ENCODE measurements around the gene KHSRP.
"Not testable (repeated sequence)": the region's sequence is repeated elsewhere in the genome, so short reads cannot be mapped to it uniquely, and the experiment has no call there.

KHSRP gene

DNA sequence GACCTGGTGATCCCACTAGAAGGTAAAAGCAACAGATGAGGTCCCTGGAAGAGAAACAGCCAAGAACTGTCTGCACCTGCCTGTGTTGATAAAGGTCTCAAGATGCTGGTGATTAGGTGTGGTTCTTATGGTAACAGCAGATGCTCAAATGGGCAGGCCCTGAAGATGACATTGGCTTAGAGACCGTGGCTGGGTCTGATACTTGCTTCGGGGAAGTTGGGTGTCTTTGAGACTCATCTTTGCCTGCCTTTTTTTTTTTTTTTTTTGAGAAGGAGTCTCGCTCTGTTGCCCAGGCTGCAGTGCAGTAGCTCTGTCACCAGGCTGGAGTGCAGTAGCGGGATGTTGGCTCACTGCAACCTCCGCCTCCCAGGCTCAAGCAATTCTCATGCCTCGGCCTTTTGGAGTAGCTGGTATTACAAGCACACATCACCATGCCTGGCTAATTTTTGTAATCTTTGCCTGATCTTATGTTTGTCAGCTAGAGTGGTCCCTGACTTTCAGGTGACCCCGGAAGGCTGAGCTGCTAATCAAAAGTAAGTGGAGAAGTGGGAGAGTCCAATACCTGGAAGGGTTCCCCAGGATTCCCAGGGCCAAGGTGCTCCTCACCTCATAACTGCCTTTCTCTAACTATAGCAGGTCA, 27.1 kb upstream of the KHSRP start:
- no peak for DNase-seq

DNA sequence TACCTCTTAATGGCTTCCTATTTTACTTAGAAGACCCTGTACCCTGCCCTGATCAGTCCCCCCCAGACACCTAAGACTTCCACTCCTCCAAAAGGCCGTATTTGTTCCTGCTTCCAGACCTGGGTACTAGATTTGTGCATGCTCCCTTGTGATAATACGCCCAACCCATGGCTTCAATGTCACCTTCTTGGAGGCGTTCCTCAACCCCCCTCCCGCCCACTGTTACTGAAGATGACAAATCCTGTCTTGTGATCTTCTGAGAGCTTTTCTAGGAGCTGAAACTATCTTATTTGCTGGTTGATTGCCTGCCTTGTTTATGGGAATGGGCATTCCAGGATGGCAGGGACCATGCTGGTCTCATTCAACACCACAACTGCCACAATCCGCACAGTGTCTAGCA, 25.6 kb upstream of the KHSRP start:
- no peak for DNase-seq

DNA sequence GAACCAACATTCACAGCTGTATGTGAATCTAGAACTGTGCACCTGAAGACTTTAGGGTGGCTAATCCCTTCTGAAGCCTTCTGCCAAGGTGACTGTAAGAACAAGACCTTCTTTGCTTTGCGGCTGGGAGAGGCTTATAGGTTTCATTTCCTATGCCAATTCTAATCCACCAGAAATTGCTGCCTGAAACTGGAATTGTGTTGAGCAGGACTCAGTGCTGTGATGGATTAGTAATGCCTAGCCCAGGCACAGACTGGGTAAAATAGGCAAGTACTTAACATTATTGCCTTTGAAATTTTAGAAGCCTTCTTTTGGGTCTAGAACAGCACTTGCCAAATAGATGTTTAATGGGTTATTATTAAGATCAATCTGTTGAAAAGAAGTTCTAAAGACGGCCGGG, 23.4 kb upstream of the KHSRP start:
- DNase-seq: no peak

DNA sequence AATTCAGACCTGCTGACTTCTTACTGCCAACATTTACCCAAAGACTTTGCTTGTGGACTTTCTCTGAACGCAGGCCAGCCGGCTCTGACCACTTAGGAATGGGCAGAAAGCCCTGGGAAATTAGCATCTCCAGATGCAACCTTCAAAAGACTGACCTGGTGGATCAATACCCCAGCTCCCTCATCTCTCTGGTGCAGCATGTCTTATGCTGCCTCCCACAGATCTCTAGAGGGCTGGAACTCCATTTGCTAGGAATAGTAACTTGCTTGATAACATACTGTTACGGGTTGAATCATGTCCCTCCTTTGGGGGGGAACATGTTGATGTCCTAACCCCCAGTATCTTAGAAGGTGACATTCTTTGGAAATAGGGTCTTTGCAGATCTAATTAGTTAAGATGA, 21.8 kb upstream of the KHSRP start:
- no peak for DNase-seq

DNA sequence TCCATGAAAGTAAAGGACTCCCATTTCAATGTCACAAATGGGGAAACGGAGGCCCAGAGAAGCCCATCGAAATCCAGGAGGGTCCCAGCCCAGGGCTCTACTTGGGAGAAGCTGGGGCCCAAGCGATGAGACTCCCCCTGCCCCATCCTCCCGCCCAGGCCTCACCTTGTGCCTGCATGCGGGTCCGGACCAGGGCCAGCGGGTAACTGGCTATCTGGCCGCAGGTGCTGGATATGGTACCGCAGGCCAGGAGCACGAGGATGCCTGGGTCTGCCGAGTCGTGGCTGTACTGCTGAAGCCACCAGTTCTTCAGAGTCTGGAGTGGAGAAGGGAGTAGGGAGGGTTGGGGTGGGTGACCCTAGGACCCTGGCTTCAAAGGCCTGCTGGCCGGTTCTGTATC, 19.4 kb upstream of the KHSRP start:
- DNase-seq: no peak

DNA sequence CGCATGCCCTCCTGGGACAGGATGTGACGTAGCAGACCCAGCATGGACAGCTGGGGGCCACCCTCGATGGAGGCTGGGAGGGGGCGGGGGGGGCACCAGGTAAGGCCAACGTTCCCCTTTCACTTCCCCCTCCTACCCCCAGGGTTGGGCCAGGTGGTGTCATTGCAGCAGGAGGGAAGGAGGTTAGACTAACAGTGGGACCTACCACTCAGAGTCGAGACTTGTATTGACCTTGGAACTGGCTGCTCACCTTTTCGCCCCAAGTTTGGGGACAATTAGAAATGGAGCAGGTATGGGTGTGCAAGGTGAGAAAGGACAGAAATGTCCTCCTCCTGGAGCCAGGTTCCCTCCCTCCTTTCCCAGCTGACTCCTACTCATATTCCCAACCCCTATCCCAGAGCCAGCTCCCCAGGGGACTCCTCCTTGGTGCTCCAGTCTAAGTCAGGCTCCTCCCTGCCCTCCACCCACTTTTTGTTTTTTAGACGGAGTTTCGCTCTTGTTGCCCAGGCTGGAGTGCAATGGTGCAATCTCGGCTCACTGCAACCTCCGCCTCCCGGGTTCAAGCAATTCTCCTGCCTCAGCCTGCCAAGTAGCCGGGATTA, 17.6 kb upstream of the KHSRP start:
- DNase-seq: no peak

DNA sequence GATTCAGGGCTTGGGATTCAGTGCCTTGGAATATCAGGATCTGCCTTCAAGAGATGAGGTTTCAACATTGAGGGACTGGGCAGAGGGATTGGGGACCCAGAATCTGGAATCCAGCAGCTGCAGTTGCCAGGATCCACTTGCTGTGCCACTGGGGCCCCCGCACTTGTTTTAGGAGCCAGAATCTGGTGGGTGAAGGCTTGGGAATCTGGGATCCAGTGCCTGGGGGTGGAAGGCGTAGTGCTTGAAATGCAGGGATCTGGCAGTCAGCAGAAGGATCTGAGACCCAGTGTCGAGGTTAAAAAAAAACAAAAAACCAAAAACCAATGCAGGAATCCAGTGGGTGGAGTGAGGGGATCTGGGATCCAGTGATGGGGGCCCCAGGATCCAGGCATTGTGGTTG, 16.3 kb upstream of the KHSRP start:
- DNase-seq: no peak

DNA sequence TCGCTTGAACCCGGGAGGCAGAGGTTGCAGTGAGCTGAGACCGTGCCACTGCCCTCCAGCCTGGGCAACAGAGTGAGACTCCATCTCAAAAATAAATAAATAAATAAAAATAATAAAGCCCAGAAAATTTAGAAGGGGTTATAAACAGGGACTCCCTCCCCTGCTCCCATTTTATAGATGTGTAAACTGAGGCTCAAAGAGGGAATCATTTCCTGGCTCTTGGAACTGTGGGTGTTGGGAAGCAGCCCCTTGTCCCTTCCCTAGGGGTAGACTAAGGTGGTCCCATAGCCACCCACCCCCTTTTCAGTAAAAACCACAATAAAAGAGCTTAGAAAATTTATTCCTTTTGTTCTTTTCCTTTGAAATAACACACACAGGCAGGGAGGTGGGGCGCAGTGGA, 15.1 kb upstream of the KHSRP start:
- DNase-seq: no peak

DNA sequence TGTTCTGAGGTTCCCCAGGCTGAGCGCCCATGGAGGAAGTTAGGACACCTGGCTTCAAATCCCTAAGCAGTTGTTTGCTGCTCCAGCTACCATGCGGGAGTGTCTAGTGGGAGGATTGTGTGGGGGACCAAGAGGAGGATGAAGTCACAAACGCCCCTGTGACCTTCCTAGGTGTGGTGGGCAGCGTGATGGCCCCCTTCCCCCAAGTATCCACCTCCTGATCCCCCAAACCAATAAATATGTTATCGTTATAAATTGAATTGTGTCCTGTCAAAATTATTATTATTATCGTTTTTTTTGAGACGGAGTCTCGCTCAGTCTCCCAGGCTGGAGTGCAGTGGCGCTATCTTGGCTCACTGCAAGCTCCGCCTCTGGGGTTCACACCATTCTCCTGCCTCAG, 9.1 kb upstream of the KHSRP start, which contains the start of gene SLC25A41:
Gene SLC25A41, minus strand, starts transcription at position 101 of the 400 bp plus-strand sequence. Its CDS starts 70 bp downstream, at position 31.
- no peak for DNase-seq

DNA sequence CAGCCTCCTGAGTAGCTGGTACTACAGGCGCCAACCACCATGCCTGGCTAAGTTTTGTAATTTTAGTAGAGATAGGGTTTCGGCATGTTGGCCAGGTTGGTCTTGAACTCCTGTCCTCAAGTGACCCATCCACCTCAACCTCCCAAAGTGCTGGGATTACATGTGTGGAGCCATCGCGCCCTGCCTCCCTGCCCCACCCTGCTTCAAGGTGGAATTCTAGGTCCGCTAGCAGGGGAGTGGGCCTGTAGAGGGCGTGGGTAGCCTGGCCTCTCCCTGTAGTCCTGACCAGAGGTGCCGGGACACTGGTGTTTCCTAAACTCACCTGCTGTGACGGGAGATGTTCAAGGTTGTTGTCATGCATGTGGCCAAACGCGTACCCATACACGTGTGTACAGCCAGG, 8.6 kb upstream of the KHSRP start:
- DNase-seq: no peak

DNA sequence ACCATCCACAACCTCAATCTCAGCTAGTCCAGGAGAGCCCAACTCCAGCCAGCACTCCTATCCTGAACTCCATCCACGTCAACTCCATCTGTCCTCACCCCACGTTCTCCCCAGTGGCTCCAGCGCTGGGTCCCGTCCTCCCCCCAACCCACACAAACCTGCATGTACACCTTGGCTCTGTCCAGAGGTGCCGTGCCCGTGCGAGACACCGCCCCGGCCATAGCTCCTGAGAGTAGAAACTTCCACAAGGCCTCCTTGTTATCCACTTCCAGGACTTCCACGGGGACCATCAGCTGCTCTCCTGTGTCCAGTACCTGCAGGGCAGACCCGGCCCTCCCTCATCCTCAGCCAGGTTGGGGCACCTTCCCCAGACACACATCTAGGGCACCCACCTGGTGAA, 7.3 kb upstream of the KHSRP start:
- DNase-seq: no peak

DNA sequence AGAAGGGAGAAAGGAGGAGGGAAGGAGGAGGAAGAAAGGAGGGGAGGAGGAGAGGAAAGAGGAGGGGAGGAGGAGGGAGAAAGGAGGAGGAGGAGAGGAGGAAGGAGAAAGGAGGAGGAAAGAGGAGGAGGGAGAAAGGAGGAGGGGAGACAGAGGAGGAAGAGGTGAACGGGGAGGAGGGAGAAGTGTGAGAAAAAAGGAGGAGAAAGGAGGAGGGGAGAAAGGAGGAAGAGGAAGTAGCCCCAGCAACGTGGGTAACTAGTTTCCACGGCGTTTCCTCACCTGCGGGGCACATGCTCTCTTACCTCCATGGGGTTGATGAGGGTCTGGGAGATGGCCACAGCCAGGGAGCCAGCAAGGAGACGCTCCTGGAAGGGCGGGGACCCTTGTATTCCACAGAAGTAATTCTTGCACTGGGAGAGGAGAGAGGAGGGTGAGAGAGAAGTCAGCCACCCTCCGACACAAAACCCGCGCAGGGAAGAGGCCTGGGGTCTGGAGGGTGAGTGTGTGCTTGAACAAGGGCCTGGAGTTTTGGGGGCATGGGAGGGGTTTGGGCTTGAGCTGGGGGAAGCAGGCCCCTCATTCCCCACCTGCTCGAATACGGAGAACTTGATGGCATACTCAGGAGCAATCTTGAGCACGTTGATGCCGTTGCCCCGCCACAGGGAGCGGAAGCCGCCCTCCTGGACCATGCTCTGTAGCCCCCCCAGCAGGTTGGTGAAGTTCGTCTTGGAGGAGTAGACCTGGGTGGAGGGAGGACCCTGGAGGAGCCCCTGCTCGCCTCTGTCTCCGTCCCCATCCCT, 5.0 kb upstream of the KHSRP start:
- no peak for DNase-seq

DNA sequence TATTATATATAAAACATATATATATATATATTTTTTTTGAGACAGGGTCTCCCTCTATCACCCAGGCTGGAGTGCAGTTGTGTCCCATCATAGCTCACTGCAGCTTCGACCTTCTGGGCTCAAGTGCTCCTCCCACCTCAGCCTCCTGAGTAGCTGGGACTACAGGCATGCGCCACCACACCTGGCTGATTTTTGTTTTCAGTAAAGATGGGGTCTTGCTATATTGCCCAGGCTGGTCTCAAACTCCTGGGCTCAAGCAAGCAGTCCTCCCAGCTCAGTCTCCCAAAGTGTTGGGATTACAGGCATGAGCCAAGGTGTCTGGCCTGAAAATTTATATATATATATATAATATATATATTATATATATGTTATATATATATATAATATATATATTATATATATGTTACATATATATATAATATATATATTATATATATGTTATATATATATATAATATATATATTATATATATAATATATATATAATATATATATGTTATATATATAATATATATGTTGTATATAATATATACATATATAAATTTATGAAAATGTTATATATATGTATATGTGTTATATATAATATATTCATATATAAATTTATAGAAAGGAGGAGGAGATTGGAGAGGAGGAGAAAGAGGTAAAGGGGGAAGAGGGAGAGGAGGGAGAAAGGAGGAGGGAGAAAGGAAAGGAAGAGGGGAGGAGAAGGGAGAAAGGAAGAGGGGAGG, 4.2 kb upstream of the KHSRP start:
- not testable (repeated sequence) for DNase-seq

DNA sequence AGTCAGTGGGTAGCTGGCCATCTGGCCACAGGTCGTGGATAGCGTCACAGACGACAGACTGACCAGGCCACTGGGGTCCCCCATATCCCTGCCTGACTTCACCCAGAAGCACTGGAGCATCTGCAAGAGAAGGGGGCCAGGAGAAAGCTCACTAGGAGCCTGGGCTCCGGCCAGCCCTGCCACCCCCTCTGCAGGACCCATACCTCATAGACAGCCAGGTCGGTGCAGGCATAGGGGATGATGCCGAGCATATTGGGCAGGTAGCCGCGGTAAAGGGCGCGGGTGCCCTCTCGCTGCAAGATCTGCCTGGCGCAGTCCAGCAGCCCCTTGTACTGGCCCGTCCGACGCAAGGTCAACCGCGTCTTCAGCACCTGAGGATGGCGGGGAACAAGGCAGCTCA, 2.5 kb upstream of the KHSRP start:
- DNase-seq: no peak

DNA sequence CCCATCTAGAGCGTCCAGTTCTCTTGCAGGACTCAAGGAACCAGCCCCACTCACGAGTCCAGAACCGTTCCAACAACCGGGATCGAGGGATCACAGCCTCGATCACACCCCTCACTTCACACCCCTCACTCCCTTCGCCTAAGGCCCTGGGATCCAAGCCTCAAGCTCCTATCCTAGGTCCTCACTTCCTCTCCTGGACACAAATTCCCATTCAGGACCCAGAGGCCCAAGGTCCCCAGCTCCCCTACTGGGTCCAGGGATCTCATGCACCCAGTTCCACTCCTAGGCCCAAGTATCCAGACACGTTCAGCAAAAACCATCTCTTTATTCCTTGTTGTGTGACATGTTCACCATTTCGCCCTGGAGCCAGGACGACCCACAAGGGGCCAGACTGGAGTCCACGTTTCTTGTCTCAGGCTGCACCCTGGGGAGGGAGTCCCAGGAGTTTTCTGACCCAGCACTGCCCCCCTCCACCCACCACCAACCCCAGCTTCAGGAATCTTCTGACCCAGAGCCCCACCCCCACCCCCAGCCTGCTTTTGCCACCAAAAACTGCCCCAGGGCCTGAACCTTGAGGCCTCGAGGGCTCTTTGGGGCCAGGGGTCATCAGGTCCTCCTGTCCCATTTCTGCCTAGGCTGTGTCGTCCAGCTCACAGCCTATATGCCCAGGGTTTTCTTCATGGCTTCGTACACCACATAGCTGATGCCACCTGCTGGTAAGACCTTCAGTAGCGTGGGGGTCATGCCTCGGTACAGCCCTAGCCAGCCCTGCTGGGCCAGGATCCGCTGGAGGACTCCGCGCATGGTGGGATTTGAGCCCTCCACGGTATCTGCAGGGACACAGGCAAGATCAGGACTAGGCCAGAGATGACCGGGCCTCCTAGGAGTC, 1.4 kb upstream of the KHSRP start:
- no peak for DNase-seq

DNA sequence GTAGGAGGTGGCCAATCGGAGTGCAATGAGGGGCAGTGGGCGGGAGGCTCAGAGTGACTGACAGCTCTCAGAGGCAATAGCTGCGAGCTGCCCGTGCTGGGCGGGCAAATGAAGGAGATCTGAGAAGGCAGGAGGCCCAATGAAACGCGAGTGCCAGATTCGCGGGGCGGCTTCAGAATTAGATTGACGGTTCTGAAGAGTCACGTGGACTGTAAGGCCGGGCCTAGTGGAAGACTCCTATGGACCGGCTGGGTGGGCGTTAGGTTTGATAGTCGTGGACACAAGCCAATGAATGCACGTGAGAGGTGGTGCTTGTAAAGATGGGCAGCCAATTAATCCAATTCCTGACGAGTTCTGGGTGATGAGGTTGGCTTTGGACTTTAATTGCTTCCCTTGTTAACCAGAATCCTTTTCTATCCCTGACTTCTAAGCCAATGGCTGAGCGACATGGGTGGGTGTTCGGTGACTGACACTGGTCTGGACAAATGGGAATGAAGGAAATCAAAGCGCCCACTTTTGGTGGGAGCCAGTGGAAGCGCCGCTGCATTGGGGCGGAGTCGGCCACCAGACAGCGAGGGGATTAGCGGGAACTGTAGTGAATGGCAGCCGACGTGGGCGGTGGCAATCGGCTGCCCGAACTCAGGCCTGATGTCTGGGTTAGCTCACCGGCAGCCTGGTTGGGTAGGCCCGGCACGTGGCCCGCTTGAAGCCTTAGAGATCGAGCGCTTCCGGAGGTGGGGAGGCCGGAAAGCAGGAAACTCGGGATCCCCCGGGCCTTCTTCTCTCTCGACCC, 524 bp upstream of the KHSRP start:
- peak; percentile 99 for DNase-seq

DNA sequence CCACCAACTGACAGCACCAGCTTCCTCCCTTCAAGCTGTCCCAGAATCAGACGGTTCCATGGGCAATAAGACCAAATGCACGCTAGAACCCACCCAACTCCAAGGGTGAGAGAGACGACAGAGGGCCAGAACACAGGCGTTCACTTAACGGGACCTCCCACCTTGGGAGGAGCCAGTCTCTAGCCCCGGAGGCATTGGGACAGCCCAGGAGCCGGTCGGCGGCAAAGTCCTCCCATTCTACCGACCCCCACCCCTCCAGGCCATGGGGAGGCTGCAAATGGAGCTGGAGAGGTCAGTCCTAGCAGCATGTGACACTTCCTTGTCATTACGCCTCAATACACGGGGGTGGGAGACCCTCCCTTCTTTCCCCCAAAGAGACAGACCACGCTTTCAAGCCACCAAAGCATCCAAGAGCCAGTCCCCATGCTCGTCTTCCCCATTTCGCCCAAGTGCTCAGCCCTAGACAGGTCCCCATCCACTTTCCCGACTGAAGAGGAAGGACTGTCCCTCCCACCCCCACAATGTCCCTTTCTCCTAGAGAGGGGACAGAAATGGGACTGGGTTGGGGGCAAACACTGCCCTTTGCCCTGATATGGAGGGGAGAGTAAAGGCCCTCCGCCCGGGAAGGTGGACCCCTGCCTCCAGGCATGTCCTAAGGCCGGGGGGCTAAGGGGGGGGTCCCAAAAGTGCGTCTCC, 964 bp downstream of the KHSRP start:
- no peak for DNase-seq

DNA sequence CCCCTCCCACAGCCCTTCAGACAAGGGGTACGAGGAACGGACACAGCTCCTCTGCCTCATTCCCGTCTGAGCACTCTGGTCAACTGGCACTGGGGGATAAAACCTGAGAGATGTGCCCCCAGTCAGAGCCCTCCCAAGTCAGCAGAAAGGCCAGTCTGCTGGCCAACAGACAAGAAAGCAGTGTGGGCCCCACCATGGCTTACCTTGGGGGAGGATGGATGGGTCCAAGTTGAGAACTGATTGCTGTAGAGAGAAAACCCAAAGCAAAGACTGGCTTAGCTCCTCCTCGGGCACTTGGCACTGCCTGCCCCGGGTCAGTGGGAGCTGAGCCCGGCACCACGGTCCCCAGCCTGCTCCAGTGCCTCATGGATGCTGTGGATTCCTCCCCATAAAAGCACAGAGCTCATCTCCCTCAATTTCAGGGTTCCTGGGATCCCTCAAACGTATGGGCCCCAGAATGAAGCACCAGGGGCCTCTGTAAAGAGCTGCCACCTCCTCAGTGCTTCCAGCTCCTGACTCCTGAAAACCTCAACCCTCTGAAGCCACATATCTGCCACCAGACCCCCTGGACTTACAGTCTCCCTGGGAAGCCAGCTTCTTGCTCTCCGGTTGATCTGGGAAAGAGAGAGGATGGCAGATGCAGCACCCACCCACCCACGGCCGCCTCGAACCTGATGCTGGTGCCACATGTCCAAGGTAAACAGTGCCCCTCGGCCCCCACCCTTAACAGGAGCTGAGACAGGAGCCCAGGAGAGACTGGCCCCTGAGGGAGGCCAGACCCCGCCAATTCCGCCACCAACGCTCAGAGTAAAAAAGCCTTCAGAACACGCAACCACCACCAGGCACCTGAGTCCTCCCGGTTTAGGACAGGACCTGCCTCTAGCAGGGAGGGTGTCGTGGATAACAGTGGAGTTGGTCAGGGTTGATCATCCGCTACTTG, 3.3 kb downstream of the KHSRP start:
- DNase-seq: no peak

DNA sequence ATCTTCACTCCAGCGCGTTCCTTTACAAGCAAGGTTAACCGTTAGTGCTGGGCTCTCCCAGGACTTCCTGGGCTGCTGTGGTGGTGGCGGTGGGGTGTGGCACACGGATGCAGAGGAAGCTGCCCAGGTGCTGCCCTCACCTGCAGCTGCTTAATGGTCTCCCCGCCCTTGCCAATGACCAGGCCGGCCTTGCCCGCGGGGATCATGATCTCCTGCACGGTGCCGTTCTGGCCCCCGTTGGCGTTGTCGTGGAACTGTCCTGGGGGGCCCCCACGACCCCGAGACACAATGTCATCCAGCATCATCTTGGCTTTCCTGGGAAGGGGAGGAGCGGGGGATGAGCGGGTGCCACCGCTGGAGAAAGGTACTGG, 6.1 kb downstream of the KHSRP start:
- no peak for DNase-seq

All from activated effector memory CD4-positive, alpha-beta T cell treated with Interleukin-2 at 50 U/mL for 16 hours (primary cell).